Type B pancreatic cell (in vitro differentiated cells): Measurements from ENCODE around the gene PMCH. TPM values are rescaled to one million over a fixed set of nuclear protein-coding genes. Genes with fewer than 3 reads are reported as not detected.

Experiments
- DNase-seq: peaks from one replicate; pipeline ENCODE4 v3.0.0; 2021; ENCODE audit warnings: mixed read lengths; ENCODE audit not compliant: unreplicated experiment; ENCODE audit errors: extremely low spot score
- H3K27ac Mint-ChIP-seq: 2 replicates; pipeline ENCODE4 v1.8.0; 2021; ENCODE audit warnings: mild to moderate bottlenecking, mixed read lengths
- H3K27me3 Mint-ChIP-seq: 2 replicates; pipeline ENCODE4 v1.8.0; 2021; ENCODE audit warnings: mixed read lengths
- H3K36me3 Mint-ChIP-seq: 2 replicates; pipeline ENCODE4 v1.8.0; 2021; ENCODE audit warnings: mixed read lengths
- H3K4me1 Mint-ChIP-seq: one replicate; pipeline ENCODE4 v1.8.0; 2021; ENCODE audit warnings: mixed read lengths; ENCODE audit not compliant: unreplicated experiment
- H3K4me3 Mint-ChIP-seq: 2 replicates; pipeline ENCODE4 v1.8.0; 2021; ENCODE audit warnings: mild to moderate bottlenecking, mixed read lengths
- H3K9me3 Mint-ChIP-seq: 2 replicates; pipeline ENCODE4 v1.8.0; 2021; ENCODE audit warnings: mixed read lengths
- total RNA-seq: library from RNA; stranded (reverse); gene quantifications from 2 replicates; pipeline ENCODE4 v1.2.1, GENCODE V29; 2021; ENCODE audit warnings: low replicate concordance
- TF ChIP-seq, protein P1 (sequence below): fragments of 200-600 bp; sonication (generic); conservative IDR thresholded peaks from 2 replicates; pipeline ENCODE4 v1.5.0; 2021; ENCODE audit warnings: antibody characterized with exemption, mild to moderate bottlenecking

PMCH gene
- total RNA-seq, 1 donor from 2014 or later, result not detected

DNA sequence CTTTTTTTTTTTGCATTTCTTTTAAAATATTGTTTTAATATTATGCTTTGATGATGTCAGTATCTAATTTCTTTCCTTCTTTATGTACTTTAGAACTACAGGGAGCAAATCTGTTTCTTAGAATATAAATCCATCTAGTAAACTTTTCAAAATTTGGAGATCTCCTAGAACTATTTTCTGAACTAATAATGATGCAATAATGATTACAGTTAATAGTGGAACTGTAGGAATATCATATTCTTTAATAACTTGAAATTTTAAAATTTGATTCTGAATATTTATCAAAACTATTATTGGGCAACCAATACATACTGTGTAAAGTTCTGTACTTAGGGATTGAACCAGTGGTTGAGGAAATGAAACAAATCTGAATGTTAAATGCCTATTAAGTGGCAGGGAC, 23.1 kb upstream of the PMCH start:
- TF ChIP-seq, protein P1, sequence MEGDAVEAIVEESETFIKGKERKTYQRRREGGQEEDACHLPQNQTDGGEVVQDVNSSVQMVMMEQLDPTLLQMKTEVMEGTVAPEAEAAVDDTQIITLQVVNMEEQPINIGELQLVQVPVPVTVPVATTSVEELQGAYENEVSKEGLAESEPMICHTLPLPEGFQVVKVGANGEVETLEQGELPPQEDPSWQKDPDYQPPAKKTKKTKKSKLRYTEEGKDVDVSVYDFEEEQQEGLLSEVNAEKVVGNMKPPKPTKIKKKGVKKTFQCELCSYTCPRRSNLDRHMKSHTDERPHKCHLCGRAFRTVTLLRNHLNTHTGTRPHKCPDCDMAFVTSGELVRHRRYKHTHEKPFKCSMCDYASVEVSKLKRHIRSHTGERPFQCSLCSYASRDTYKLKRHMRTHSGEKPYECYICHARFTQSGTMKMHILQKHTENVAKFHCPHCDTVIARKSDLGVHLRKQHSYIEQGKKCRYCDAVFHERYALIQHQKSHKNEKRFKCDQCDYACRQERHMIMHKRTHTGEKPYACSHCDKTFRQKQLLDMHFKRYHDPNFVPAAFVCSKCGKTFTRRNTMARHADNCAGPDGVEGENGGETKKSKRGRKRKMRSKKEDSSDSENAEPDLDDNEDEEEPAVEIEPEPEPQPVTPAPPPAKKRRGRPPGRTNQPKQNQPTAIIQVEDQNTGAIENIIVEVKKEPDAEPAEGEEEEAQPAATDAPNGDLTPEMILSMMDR, result no peak
- Mint-ChIP-seq H3K4me3 (no peak overlapping the region), H3K9me3 (peaks cover 4% of the 10 kb centered on the region), H3K36me3 (no peaks in the 10 kb centered on the region), H3K27me3 (no peaks in the 10 kb centered on the region), H3K27ac (no peak overlapping the region), H3K4me1 (no peaks in the 10 kb centered on the region)
- DNase-seq, result no peak

DNA sequence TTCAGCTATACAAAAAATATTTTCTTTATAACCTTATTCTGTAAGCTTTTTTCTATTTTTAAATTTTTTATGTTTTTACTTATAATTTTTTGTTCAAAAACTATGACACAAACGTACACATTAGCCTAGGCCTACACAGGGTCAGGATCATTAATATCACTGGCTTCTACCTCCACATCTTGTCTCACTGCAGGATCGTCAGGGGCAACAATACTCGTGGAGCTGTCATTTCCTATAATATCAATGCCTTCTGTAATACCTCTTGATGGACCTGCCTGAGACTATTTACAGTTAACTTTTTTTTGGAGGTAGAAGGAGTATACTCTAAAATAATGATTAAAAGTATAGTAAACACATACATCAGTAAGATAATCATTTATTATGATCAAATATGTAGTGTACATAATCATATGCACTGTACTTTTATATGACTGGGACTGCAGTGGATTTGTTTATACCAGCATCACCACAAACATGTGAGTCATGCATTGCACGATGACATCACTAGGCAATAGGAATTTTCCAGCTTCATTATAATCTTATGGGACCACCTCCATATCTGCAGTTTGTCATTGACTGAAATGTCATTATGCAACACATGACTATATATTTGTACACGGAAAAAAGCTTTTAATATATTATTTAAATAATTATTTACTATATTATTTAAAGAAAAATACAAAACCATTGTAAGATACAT, 18.5 kb upstream of the PMCH start:
- Mint-ChIP-seq H3K27ac (no peak overlapping the region), H3K9me3 (no peaks in the 10 kb centered on the region), H3K36me3 (no peaks in the 10 kb centered on the region), H3K4me1 (no peaks in the 10 kb centered on the region), H3K4me3 (no peak overlapping the region), H3K27me3 (no peaks in the 10 kb centered on the region)
- TF ChIP-seq, protein P1, result no peak
- no peak for DNase-seq

DNA sequence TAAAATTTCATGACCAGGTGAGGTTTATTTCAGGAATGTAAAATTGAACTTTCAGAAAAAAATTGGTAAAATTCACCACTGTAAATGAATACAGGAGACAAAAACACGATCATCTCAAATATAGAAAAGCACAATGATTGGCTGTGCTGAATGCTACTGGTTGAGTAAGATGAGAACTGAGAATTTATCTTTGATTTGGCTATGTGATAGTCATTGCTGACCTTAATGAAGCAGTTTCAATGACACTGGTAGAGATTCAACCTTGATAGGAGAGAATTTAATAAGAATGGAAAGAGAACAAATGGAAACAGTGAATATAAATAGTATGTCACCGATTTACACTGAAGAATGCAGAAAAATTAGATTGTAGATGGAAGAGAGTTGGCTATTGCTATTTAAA, 6.4 kb upstream of the PMCH start:
- Mint-ChIP-seq H3K4me3 (no peak overlapping the region), H3K36me3 (peaks cover 28% of the 10 kb centered on the region), H3K27me3 (no peaks in the 10 kb centered on the region), H3K4me1 (no peaks in the 10 kb centered on the region), H3K27ac (no peak overlapping the region), H3K9me3 (peaks cover 18% of the 10 kb centered on the region)
- no peak for DNase-seq
- TF ChIP-seq, protein P1, result no peak

DNA sequence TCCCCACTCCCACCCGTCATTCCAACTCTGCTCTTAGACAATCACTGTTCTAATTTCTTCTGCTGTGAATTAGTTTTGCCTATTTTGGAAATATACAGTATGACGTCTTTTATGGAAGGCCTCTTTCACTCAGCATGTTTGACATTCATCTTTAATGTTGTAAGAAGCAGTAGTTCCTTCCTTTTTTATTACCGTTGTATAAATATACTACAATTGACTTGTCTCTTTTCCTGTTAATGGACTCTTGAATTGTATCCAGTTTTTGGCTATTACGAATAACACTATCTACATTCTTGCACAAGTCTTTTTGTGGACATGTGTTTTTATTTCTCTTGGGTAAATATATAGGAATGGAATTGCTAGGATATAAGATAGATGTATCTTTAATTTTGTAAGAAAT, 4.9 kb upstream of the PMCH start:
- Mint-ChIP-seq H3K27me3 (no peaks in the 10 kb centered on the region), H3K9me3 (peaks cover 5% of the 10 kb centered on the region), H3K4me3 (no peak overlapping the region), H3K36me3 (peaks cover 17% of the 10 kb centered on the region), H3K27ac (no peak overlapping the region), H3K4me1 (no peaks in the 10 kb centered on the region)
- TF ChIP-seq, protein P1, result no peak
- no peak for DNase-seq

DNA sequence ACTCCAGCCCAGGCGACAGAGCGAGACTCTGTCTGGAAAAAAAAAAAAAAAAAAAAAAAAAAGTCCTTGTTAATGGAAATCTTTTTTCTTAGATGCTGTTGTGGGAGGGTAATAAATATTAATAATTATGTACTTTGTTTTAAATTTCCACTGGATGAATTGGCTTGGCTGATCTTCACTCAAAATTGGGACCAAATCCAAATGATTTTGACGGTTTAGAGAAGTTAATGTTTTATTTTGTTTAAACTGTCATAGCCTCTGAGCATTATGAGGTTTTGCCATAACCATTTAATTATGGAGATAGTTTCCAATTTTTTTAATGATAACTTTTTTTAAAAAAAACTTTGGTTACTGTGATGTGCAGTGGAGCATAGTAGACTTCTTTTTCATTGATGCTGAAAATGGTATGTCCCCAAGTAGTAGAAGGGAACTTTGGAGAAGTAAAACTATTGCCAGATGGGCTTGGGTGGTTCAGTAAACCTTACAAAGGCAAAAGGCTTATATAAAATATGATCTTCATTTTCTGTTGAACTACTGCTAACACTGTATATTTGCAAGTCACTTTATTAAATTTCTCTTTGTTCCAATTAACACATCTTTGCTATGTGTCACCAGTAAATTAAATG, 3.9 kb upstream of the PMCH start:
- no peaks in the 10 kb centered on the region for H3K9me3 Mint-ChIP-seq
- peaks cover 16% of the 10 kb centered on the region for H3K36me3 Mint-ChIP-seq
- no peak overlapping the region for H3K27ac Mint-ChIP-seq
- DNase-seq, result no peak
- no peaks in the 10 kb centered on the region for H3K4me1 Mint-ChIP-seq
- no peaks in the 10 kb centered on the region for H3K27me3 Mint-ChIP-seq
- TF ChIP-seq, protein P1, result no peak
- H3K4me3 Mint-ChIP-seq, result no peak overlapping the region
